Measurements from ENCODE around the gene NAALADL2.

DNA sequence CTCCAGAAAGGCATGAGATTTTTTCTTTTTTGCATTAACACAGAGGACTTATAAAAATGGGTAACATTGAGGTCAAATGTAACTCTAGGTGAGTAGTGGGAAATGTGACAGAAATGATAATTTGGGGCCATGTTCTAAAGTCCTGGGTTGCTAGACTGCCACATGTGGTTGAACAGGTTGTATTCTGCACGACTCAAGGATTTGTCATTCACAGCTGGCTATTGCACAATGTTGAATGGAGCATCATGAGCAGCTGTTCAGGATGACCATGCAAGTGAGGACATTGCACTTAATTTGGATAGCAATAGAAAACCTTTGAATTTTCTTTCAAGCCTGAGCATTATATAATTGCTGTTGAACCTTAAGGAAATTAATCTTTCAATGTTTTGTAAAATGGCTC, 396.6 kb downstream of the NAALADL2 start:
- TF ChIP-seq POLR2A (IDR thresholded peaks at IDR 0.05) = no peak
- TF ChIP-seq, protein P1, sequence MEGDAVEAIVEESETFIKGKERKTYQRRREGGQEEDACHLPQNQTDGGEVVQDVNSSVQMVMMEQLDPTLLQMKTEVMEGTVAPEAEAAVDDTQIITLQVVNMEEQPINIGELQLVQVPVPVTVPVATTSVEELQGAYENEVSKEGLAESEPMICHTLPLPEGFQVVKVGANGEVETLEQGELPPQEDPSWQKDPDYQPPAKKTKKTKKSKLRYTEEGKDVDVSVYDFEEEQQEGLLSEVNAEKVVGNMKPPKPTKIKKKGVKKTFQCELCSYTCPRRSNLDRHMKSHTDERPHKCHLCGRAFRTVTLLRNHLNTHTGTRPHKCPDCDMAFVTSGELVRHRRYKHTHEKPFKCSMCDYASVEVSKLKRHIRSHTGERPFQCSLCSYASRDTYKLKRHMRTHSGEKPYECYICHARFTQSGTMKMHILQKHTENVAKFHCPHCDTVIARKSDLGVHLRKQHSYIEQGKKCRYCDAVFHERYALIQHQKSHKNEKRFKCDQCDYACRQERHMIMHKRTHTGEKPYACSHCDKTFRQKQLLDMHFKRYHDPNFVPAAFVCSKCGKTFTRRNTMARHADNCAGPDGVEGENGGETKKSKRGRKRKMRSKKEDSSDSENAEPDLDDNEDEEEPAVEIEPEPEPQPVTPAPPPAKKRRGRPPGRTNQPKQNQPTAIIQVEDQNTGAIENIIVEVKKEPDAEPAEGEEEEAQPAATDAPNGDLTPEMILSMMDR (IDR thresholded peaks at IDR 0.05) = no peak

Data from uterus (tissue), 2 donors.